CMK (cell line): ENCODE data around the gene SHROOM3.
"Not testable (repeated sequence)": the region's sequence is repeated elsewhere in the genome, so short reads cannot be mapped to it uniquely, and the experiment has no call there.

Experiments
- DNase-seq: peaks from one replicate; pipeline ENCODE4 v3.0.0-alpha.2; 2010; ENCODE audit warnings: low read depth

SHROOM3 gene

DNA sequence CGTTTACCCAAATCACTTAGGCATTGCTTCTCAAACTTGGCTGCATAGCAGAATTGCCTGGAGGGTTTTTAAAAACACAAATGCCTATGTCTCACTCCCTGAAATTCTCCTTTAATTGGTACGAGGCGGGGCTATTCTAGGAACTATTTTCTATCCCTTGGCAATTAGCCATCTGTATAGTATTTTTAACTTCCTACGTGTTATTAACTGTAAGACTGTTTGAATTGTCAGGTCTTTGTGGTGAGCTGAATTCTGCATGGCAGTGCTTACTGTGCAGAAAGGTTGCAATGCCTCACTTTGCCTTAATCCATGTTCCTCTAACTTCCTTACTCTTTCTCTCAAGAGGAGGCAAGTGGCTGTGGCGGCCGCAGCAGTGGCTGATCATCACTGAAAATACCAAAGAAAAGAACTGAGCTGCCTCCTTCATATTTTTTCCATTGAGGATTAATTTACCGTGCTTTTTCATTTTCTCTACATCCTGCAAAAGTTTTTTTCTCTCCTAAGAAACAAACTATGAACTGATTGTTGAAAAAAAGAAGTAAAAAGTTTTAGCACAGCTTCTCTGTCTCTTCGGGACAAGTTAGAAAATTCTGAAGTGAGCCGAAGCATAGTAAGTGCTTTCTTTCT, at the start of gene SHROOM3:
Gene SHROOM3, plus strand, starts transcription at position 329 of the 627 bp plus-strand sequence. CDS start 824 bp downstream, outside the sequence.
- no peak for DNase-seq

DNA sequence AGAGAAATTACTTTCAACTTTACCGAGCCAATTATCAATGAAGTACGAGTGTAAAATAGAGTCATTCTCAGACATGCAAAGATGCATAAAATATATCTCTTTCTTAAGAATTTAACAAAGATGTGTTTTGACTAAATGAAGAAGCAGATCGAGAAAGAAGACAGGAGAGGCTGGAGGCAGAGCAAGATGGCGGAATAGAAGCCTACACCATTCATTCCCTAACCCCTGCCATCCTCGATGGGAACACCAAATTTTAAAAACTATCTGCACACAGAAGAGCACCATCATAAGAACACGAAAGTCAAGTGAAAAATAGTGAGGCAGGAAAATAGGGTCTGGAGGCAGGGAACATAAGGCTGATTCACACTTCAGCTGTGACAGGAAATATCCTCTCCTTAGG, 49.1 kb upstream of the SHROOM3 start:
- no peak for DNase-seq

DNA sequence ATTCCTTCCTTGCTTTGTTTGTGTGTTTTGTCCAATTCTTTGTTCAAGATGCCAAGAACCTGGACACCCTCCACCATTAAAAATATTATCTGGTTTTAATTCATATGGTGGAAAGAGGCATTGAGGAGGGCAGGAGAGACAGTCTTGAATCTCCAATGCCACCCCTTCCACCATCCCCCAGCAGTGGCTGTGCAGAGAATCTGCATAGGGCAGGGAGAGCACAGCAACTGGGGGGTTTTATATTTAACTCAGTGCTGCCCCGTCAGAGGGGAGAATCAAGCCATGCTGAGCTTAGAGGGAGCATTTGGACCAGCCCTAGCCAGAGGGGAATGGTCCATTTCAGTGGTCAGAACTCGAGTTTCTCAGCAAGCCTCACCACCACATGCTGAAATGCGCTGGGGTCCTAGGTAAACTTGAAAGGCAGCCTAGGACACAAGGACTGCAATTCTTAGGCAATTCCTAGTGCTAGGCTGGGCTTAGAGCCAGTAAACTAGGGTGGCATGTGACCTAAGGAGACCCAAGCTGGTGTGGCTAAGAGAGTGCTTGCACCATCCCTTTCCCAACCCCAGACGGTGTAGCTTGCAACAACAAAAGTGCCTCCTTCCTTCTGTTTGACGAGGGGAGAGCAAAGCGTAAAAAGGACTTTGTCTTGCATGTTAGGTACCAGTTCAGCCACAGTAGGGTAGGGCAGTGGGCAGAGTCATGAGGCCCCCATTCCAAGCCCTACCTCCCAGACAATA, 48.3 kb upstream of the SHROOM3 start:
- DNase-seq, result no peak

DNA sequence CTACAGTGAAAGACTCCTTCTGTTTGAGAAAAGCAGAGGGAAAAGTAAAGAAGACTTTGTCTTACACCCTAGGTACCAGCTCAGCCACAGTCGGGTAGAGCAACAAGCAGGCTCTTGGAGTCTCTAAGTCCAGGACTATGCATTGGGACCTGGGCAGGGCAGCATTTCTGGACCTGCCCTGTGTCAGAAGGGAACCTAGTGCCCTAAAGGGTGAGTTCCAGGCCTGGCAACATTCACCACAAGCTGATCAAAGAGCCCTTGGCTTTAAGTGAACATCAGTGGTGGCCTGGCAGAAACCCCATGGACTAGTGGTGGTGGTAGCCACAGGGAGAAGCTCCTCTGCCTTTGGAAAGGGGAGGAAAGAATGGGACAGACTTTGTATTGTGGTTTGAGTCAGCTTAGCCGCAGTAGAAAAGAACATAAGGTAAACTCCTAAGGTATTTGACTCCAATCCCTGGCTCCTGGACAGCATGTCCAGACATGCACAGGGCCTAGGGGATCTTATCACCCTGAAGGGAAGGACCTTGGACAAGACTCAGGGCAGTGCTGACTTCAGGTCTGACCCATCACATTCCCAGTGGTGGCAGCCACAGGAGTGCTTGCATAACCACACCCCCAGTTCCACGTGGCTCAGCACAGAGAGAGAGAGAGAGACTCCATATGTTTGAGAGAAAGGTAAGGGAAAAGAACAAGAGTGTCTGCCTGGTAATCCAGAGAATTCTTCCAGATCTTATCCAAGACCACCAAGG, 46.7 kb upstream of the SHROOM3 start:
- no peak for DNase-seq

DNA sequence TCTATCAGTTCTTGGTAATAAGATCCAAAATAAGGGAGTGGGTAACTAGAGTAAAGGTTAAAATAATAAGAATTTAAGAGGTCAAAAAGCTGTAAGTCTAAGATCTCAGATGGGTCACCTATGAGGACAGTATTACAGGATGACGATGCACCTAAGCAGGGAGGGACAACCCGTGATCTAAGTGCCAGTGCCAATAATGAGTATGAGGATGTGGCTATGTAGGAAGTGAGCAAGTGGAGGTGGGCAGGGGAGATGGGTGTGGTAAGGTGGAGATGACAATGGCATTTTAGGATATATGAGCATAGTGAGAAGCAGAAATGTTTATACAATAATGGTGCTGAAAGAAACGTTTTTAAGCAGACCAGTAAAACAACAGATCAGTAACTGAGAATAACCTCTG, 33.4 kb upstream of the SHROOM3 start:
- no peak for DNase-seq

DNA sequence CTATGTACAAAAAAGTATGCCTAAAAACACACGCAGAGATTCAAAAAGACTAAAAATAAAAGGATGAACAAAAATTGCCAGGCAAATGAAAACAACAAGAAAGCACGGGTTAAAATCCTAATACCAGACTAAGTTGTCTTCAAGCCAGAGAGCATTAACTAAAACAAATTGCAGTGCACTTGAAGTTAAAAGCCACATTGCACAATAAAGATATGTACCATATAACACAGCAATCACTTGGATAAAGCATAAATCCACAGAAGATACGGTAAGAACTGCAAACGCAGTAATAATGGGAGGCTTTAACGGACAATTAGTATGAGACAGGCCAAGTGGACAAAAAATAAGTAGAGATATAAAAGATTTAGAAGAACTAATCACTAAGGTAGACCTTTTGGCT, 28.9 kb upstream of the SHROOM3 start:
- no peak for DNase-seq

DNA sequence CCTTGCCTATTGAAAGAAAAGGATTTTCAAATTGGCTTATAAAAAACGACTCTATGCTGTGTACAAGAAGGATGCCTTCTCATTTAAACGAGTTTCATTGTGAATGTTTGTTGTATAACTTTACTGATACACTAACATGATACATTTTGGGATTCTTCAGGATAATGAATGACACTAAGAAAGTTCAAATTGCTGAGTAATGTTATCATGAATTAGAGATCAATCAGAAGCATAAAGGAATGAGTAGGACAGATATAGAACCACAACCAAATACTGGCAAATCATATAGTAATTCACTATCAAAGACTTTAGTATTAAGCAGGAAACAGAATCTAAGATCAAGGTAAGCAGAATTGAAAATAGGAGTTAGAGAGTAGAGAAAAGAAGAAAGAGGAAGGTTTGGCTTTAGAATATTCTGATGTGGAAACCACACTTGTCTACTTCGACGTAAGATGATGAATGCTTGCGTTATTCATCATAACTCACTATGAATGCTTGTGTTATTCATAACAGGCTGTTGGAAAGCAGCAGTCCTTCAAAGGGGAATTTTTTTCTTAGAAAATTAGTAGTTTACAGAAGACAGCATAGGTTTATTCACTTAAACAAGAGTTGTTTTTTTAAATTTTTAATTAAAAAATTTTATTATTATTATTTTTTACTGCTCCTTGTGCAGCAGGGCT, 27.4 kb upstream of the SHROOM3 start:
- no peak for DNase-seq

DNA sequence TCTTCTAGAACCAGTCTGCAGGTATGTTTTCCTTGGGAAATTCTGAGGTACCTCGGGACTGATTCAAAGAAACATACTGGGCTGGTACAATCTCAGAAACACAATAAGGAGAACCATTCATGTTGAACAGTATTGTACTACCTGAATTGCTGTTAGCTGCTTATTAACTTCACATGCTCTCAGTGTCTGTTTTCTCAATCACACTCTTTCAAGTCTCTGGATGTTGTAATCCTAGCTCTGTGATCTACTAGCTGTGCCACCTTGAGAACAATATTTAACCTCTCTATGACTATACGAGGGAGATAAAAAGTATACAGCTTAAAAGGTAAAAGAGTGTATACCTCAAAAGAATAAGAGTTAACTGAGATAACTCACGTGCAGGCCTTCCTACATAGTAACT, 24.4 kb upstream of the SHROOM3 start:
- no peak for DNase-seq

DNA sequence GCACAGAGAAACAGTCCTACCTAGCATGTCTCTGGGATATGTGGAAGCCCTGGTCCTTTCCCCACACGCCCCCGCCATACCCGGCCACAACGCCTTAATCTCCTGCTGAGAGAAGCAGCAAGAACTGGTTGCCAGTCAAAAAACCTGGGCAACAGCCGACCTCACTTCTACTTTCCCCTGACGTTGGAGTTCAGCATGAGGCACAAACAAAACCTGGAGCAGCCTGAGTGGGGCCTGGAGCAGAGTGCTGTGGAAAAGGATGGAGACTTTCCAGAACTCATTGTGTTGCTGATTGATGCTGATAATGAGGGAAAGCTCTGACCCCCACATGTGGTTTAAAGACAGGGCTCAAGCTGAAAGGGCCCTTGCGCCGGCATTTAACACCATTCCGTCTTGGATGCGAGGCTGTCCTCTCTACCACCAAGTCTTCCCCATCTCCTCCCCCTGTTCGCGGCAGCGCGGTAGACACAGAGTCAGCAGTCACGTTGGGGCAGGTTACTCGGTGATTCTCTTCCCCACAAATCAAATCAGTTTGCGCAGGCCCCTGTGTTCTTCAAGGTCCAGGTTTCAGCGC, 14.8 kb upstream of the SHROOM3 start:
- DNase-seq, result no peak

DNA sequence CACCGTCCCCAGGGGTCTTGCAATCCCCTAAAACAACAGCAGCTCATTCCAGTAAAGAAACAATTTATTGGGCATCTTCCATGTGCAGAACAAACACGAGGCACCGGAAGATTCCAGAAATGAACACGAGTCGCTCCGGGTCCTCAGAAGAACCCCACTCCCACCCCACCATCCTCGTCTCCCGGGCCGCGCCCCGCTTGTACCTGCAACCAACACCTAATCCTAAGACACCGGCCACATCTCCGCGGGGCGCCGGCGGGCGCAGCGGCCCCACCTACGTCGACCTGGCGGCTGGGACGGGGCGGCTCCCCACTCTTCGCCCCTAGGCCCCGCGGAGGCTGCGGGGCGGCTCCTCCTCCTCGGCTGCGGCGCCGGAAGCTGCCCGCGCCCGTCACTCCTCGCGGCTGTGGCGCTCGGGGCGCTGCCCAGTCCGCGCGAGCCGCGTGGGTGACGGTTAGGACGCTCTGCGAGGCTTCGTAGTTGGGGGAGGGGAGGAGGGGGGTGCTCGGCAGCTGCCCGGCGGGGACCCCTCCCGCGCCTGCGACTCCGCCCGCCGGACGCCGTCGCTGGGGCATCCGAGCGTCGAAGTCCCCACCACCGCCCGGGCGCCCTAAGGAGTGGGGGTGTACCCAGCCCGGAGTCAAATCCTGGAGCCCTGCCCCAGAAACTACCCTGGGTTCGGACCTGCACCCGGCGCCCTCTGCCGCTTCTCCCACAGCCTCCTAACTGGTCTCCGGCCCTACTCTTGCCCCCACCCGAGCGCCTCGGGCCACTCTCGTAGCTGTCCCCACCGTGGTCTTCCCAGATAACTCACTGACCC, 14.1 kb upstream of the SHROOM3 start, which contains the start of gene CCDC158:
Gene CCDC158, minus strand, starts transcription at position 380 of the 820 bp plus-strand sequence. CDS start 17,934 bp downstream, outside the sequence.
- DNase-seq, result no peak

DNA sequence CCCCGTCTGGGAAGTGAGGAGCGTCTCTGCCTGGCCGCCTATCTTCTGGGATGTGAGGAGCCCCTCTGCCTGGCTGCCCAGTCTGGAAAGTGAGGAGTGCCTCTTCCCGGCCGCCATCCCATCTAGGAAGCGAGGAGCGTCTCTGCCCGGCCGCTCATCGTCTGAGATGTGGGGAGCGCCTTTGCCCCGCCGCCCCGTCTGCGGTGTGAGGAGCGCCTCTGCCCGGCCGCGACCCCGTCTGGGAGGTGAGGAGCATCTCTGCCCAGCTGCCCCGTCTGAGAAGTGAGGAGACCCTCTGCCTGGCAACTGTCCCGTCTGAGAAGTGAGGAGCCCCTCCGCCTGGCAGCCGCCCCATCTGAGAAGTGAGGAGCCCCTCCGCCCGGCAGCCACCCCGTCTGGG, 11.9 kb upstream of the SHROOM3 start:
- not testable (repeated sequence) for DNase-seq

DNA sequence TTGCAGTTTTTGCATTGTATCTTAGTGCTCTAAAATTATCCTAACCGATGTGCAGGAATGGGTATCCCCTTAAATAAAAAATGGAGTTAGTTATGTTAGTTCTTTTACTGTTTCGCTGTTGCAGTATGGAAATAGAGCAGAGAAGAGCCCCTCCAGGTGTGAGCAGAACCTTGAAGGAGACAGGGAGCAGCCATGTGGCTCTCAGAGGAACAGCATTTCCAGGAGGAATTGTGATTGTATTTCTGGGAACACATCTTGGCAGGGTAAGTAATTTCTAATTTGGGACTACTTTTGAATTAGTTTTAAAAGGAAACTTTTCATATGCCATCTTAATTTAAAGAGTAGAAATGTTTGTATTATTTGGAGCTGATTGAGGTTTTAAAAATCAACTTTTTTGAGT, 8.8 kb upstream of the SHROOM3 start:
- no peak for DNase-seq

DNA sequence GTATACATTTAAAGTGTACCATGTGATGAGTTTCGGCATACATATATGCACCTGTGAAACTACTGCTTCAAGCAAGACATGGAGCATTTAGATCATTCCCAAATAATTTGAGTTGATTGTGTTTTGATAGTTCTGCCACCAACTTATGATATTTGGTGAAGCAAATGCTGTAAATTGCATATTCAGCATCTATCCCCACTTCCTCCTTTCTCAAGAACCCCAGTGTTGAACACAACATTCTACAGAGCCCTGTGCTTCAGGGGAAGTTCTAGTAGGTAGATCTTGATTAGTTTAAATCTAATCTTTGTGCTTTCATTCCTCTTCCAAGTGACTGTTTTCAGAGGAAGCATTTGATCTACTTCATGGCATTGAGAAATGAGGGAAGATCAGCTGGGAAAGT, 5.4 kb upstream of the SHROOM3 start:
- DNase-seq, result no peak

DNA sequence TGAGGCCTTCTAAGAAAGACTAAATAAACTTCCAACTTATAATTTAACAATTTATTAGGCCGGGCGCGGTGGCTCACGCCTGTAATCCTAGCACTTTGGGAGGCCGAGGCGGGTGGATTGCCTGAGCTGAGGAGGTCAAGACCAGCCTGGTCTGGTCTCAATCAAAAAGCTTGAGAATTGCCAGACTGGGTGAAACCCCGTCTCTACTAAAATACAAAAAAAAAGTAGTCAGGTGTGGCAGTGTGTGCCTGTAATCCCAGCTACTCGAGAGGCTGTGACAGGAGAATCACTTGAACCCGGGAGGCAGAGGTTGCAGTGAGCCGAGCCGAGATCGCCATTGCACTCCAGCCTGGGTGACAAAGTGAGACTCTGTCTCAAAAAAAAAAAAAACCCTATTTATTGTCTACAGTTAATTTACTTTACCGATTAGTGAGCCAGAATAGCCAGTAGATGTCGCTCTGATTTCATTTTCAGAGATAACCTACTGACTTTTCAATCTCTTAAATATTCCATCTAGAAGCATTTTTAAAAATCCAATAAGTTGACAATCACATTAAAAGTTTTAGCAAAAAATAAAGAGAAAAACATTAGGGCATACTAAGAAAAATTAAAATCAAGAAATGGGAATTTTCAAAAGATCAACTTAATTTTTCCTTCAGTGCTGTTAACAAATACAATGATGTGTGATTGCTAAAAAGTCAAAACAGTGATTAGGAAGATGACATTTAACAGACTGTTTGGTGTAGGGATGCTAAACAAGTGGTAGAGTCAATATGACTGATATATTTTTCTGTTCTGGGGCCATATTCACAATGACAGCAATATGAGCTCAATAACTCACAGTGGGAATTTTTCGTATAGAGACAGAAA, 4.3 kb upstream of the SHROOM3 start:
- no peak for DNase-seq

DNA sequence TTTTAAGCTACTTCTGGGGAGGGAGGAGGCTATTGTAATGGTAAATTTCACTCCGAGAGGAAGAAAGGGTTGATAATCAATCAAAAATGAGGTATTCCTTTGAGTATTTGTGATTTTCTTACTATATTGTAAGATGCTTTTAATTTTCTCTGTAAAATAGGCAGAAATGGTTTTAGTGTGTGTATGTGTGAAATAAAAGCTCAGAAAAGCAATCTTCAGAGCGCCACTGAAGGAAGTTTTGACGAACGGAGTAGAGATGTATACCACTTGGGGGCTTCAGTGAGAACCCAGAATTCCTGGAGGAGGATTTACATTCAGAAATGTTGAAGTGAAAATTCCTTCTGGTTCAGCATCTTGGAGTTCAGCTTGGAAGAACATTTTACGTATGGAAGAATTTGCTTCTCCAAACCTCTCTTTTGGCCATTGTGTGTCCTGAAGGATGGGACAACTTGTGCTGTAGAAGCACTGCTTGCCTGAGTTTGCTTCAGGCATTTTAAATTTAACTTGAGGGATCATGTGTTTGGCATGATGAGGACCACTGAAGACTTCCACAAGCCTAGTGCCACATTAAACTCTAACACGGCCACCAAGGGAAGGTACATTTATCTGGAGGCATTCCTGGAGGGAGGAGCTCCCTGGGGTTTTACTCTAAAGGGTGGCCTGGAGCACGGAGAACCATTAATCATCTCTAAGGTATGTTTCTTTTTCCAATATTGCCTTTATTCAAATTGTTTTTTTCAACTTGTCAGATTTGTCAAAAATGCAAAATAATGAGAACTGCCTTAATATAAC, 695 bp downstream of the SHROOM3 start:
- DNase-seq, result no peak

DNA sequence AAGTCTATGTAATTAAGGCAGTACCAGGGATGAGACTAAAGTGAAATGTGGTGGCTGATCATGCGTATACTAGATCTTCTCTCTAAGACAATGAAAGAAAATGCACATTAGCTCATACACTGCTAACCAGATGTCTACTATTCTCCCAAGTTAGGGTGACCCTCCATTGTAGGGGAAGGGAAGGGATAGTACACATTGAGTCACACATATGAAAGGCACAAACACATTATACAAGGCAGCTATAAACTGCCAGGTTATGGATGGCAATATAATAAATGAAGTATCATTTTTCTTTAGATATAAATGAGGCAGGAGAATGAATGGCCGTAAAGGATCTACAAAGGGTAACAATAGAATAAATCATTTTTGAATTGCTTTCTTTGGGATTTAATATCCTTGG, 4.5 kb downstream of the SHROOM3 start:
- no peak for DNase-seq

DNA sequence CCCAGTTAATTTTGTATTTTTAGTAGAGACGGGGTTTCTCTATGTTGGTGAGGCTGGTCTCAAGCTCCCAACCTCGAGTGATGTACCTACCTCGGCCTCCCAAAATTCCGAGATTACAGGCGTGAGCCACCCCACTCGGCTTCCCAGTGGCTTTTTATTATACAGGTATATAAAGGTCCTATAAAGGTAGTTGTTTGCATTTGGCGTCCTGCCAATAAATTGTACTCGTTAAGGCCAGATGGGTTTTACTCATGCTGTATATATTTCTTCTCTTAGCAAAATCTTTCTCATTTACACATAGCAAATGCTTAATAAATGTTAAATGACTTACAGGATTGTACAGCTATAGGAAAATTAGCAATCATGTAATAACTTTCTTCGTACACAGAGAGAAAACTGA, 6.9 kb downstream of the SHROOM3 start:
- DNase-seq, result no peak

DNA sequence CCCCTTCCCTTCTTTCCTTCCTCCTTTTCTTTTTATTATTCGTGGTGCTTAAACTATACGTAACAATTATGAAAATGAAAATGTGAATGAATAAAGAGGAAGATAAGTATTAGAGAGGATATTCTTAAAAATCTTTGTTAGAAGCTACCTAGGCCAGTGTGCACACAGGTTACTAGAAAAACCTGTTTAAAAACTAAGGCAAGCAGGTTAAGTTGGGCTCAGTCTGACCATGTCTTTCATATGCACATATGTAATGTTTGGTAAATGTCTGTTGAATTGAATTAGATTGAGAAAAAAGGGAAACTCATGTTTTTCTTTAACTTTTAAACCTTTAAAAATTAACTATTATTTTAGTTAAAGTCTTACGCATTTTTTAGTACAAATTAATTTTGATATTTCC, 7.8 kb downstream of the SHROOM3 start:
- DNase-seq, result no peak

DNA sequence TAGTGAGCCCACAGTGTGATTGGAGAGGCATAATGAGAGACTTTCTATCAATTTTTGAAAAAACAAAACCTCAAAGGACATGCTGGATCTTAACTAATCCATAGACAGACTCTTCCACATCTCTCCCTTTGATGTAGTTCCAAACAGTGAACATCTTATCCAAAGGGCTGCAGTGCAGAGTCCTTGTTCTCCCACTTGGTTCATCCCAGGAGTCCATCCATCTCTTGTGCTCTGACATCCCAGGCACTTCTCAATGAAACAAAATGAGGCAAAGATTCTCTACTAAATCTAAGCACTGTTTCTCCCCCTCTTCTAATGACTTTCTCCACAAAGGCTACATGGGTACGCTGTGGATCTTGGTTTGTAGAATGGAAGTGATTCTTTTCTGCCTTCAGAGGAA, 8.3 kb downstream of the SHROOM3 start:
- no peak for DNase-seq
